ENCODE measurements around the gene FAM13A.

DNA sequence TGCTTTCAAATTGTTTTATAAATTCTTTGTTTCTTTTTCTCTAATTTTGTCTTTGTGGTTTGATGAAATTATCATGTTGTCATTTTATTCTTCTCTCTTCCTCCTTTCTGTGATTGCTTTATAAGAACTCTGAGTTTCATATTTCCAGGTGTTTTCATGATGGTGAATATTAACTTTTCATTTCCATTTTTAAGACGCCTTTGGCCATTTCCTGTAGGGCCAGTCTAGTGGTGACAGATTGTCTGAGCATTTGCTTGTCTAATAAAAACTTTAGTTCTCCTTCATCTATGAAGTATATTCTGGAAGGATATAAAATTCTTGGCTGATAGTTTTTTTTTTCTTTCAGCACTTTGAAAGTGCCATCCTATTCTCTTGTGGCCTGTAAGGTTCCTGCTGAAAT lies 128.1 kb downstream of the FAM13A start:
- TF ChIP-seq, protein P1, sequence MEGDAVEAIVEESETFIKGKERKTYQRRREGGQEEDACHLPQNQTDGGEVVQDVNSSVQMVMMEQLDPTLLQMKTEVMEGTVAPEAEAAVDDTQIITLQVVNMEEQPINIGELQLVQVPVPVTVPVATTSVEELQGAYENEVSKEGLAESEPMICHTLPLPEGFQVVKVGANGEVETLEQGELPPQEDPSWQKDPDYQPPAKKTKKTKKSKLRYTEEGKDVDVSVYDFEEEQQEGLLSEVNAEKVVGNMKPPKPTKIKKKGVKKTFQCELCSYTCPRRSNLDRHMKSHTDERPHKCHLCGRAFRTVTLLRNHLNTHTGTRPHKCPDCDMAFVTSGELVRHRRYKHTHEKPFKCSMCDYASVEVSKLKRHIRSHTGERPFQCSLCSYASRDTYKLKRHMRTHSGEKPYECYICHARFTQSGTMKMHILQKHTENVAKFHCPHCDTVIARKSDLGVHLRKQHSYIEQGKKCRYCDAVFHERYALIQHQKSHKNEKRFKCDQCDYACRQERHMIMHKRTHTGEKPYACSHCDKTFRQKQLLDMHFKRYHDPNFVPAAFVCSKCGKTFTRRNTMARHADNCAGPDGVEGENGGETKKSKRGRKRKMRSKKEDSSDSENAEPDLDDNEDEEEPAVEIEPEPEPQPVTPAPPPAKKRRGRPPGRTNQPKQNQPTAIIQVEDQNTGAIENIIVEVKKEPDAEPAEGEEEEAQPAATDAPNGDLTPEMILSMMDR (IDR thresholded peaks at IDR 0.05; ENCODE audit: extremely low read depth in 1 of 2, insufficient read depth in 1 of 2, low read depth in 1 of 2, low read length in 2 of 2), result no peak
- TF ChIP-seq POLR2A (IDR thresholded peaks at IDR 0.05; ENCODE audit: low read depth, low read length) (no peak), JUN (IDR thresholded peaks at IDR 0.05; ENCODE audit: borderline replicate concordance, insufficient read depth, insufficient read length, low read depth) (no peak), GATA2 (IDR thresholded peaks at IDR 0.05; ENCODE audit: insufficient read depth, insufficient read length, low read depth, low read length) (no peak), FOS (IDR thresholded peaks at IDR 0.05; ENCODE audit: borderline replicate concordance, insufficient read depth, low read length) (no peak), POLR2AphosphoS5 (IDR thresholded peaks at IDR 0.05; ENCODE audit: insufficient read depth, low read depth, low read length) (no peak)
- TF ChIP-seq, protein P2, sequence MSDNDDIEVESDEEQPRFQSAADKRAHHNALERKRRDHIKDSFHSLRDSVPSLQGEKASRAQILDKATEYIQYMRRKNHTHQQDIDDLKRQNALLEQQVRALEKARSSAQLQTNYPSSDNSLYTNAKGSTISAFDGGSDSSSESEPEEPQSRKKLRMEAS (IDR thresholded peaks at IDR 0.05; ENCODE audit: insufficient read depth, insufficient read length), result no peak
